Pancreas (tissue), 10 donors: Measurements from ENCODE around the gene FALEC. TPM values are rescaled to one million over a fixed set of nuclear protein-coding genes. Genes with fewer than 3 reads are reported as not detected.

Experiments used
- ATAC-seq, 4 donors: fragments of 200-7000 bp; cut with Tn5 transposase; one replicate each; pipeline versions ENCODE4 v1.8.0 to v1.9.1; 2020; ENCODE audit warnings: mild to moderate bottlenecking in 4 of 4, moderate library complexity in 4 of 4
- DNase-seq, 6 donors: peaks; one replicate each; pipeline ENCODE4 v3.0.0-alpha.2; 2020
- FAIRE-seq: peaks from 2 replicates; lab custom pipeline; 2012; peaks lifted over from hg19 to GRCh38; lab: Jason Lieb, UNC
- H3K27ac ChIP-seq, 4 donors: fragments of 200-600 bp; sonication (generic); 1 replicate in 3 of 4; 2 replicates in 1 of 4; pipeline versions ENCODE4 v1.5.0 to v1.8.0; 2020
- H3K27me3 ChIP-seq, 4 donors: fragments of 200-600 bp; one replicate each; pipeline ENCODE4 v1.8.0; 2021
- H3K36me3 ChIP-seq, 3 donors: fragments of 200-600 bp; sonication (generic) in 1 of 3; one replicate each; pipeline versions ENCODE4 v1.5.0 to v1.8.0; 2020 to 2021
- H3K4me1 ChIP-seq, 3 donors: fragments of 200-600 bp; one replicate each; pipeline ENCODE4 v1.8.0; 2021
- H3K4me3 ChIP-seq, 4 donors: fragments of 200-600 bp; sonication (generic) in 2 of 4; one replicate each; pipeline versions ENCODE4 v1.5.0 to v1.8.0; 2020 to 2021
- H3K9me3 ChIP-seq, 4 donors: fragments of 200-600 bp; one replicate each; pipeline ENCODE4 v1.8.0; 2021
- CTCF ChIP-seq, 4 donors: fragments of 200-600 bp; sonication (generic) in 3 of 4; IDR thresholded peaks; one replicate each; pipeline versions ENCODE4 v1.5.0 to v1.8.0; 2021; ENCODE audit warnings: antibody characterized with exemption in 4 of 4
- WGBS, 2 donors: extraction: QIAGEN DNeasy Blood & Tissue Kit; methylation state at CpG; one replicate each; pipeline ENCODE4 v1.1.7; 2013; 5-methylcytosine and 5-hydroxymethylcytosine counted together
- intact Hi-C, 3 donors: fragments of 100-400 bp; cut with DNase I; formaldehyde crosslinking; loops; one replicate each; pipeline versions ENCODE4 v1.11.1 to v1.14.2; 2022
- polyA plus RNA-seq, 2 donors: library from polyadenylated mRNA; stranded (reverse); fragments of 200-250 nt; gene quantifications; one replicate each; pipeline ENCODE4 v1.2.3, GENCODE V29; 2013
- total RNA-seq, 6 donors: library from RNA; stranded (reverse); fragmentation: NEBNext Ultra II Directional in 4 of 6; extraction: Animal tissue kit (Norgen Biotek cat#: 25700) in 4 of 6; gene quantifications; one replicate each; pipeline versions ENCODE4 v1.2.1 to v1.2.4, GENCODE V29; 2021 to 2023
- donor health status: healthy with polysubstance abuse.
- donor health status: DM: no; HTN: no; CAD: no; lungs with moderate emphysema.
- donor health status: DM: no; HTN: no; CAD: no.
- donor health status: control.
- donor health status: control.
- donor health status: Bipolar disorder and iron deficiency.
- donor health status: DM: yes; HTN: yes; CAD: no.
- donor health status: DM: no; HTN: no; CAD: no.
- donor health status: DM: no; HTN: no; CAD: no.
- donor health status: DM: yes; HTN: yes; CAD: no.

FALEC gene
- total and polyA plus RNA-seq, 8 donors: not detected

- H3K27ac ChIP-seq: peak overlapping the region in 1 of 4 donors; percentile 34
- peak in 1 of 4 donors; percentile 23 for ATAC-seq
- WGBS, 2 donors: 1 to 3% methylated on average over 7 of the region's 7 CpGs
- intact Hi-C loops: no loop called here
- peaks cover 0 to 7% (median 0%) of the 10 kb centered on the region in 3 donors for H3K36me3 ChIP-seq
- TF ChIP-seq CTCF (IDR thresholded peaks at IDR 0.05): no peak
- no peaks in the 10 kb centered on the region for H3K27me3 ChIP-seq
- DNase-seq: no peak
- H3K9me3 ChIP-seq: no peaks in the 10 kb centered on the region
- FAIRE-seq: no peak
- peak overlapping the region; percentile 66 to 79 (median 74) for H3K4me3 ChIP-seq
- H3K4me1 ChIP-seq: peaks cover 5 to 9% (median 7%) of the 10 kb centered on the region in 3 donors
Observed at GRCh38 chr1:150487763-150488115, 27.8 kb upstream of the FALEC start.

- peaks cover 0 to 38% (median 0%) of the 10 kb centered on the region in 3 donors for H3K36me3 ChIP-seq
- TF ChIP-seq CTCF (IDR thresholded peaks at IDR 0.05): no peak
- WGBS, 2 donors: 96% methylated on average over 8 of the region's 8 CpGs
- H3K4me3 ChIP-seq: no peak overlapping the region
- H3K4me1 ChIP-seq: peaks cover 1 to 5% (median 2%) of the 10 kb centered on the region in 3 donors
- H3K27me3 ChIP-seq: no peaks in the 10 kb centered on the region
- FAIRE-seq (no peak), ATAC-seq (no peak), DNase-seq (no peak)
- intact Hi-C loops: no loop called here
- H3K9me3 ChIP-seq: no peaks in the 10 kb centered on the region
- no peak overlapping the region for H3K27ac ChIP-seq
Observed at GRCh38 chr1:150493175-150493574, 22.4 kb upstream of the FALEC start.

GRCh38 chr1:150498342-150498741 is 17.2 kb upstream of the FALEC start:
- Histone ChIP-seq H3K27me3 (no peaks in the 10 kb centered on the region), H3K9me3 (no peaks in the 10 kb centered on the region), H3K4me1 (no peaks in the 10 kb centered on the region), H3K36me3 (peaks cover 0 to 29% (median 0%) of the 10 kb centered on the region in 3 donors), H3K4me3 (no peak overlapping the region), H3K27ac (no peak overlapping the region)
- no peak for TF ChIP-seq CTCF (IDR thresholded peaks at IDR 0.05)
- ATAC-seq (no peak), DNase-seq (peak in 1 of 6 donors; percentile 52), FAIRE-seq (no peak)
- intact Hi-C loops: no loop called here
- WGBS, 2 donors: 90 to 100% methylated on average over 7 to 10 of the region's 10 CpGs

GRCh38 chr1:150505431-150505830 is 10.1 kb upstream of the FALEC start:
- no peak for DNase-seq
- no peak overlapping the region for H3K27ac ChIP-seq

More at GRCh38 chr1:150505431-150505830, 10.1 kb upstream of the FALEC start:
- Histone ChIP-seq H3K4me1 (no peaks in the 10 kb centered on the region), H3K9me3 (no peaks in the 10 kb centered on the region), H3K36me3 (peaks cover 0 to 9% (median 8%) of the 10 kb centered on the region in 3 donors), H3K4me3 (no peak overlapping the region), H3K27me3 (no peaks in the 10 kb centered on the region)
- ATAC-seq (no peak), FAIRE-seq (no peak)
- intact Hi-C loops: no loop called here
- WGBS, 2 donors: 82 to 86% methylated on average over 6 of the region's 6 CpGs
- no peak for TF ChIP-seq CTCF (IDR thresholded peaks at IDR 0.05)
